Esophagus squamous epithelium (tissue), 4 donors: Measurements from ENCODE around the gene SMPX.

Source experiments
- CTCF ChIP-seq, 6 experiments: fragments of 450-650 bp in 4 of 6; fragments of 200-600 bp in 2 of 6; sonication (generic) in 2 of 6; IDR thresholded peaks; one replicate each; pipeline ENCODE4 v1.5.1; 2016 to 2019; ENCODE audit warnings: antibody characterized with exemption in 6 of 6, mild to moderate bottlenecking in 4 of 6, moderate library complexity in 4 of 6
- POLR2A ChIP-seq, 4 donors: fragments of 450-650 bp; IDR thresholded peaks; one replicate each; pipeline ENCODE4 v1.6.1; 2017; ENCODE audit warnings: antibody characterized with exemption in 4 of 4, mild to moderate bottlenecking in 4 of 4, moderate library complexity in 3 of 4

- TF ChIP-seq CTCF (IDR thresholded peaks at IDR 0.05) (no peak), POLR2A (IDR thresholded peaks at IDR 0.05) (no peak)
Measured at GRCh38 chrX:21662761-21663160, 95.2 kb downstream of the SMPX start.
